Fibroblast of mammary gland (primary cell): Measurements from ENCODE around the gene DNAH6.
"Not testable (repeated sequence)": the region's sequence is repeated elsewhere in the genome, so short reads cannot be mapped to it uniquely, and the experiment has no call there.

Experiments
- DNase-seq: peaks from one replicate; pipeline ENCODE4 v3.0.0-alpha.2; 2010; ENCODE audit warnings: low read depth
- H3K4me3 ChIP-seq: 2 replicates; pipeline ENCODE4 v1.5.1; 2011; ENCODE audit warnings: low read depth, mild to moderate bottlenecking, low read length, moderate library complexity; ENCODE audit not compliant: control insufficient read depth
- TF ChIP-seq, protein P1 (sequence below): conservative IDR thresholded peaks from 2 replicates; pipeline ENCODE4 v1.5.1; 2011; ENCODE audit warnings: low read depth, low read length, inconsistent platforms; ENCODE audit not compliant: control insufficient read depth, insufficient read depth

DNAH6 gene

DNA sequence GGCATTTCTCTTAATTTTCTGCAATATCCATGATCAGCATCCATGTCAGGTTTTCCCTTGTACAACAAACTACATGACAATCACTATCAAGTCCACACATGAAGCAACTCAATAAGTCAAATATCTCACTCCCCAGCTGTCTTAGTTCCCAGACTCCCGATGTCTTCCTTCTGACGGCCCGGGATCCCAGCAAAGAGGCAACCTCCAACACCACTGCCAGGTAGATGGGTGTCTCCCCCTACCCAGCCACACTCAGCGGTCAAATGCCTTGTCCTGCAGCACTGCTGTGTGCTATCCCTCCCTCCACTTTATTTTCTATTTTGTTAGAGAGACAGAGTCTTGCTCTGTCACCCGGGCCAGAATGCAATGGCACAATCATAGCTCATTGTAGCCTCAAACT is 341.3 kb downstream of the DNAH6 start:
- no peak for DNase-seq
- H3K4me3 ChIP-seq = no peak overlapping the region
- TF ChIP-seq, protein P1, sequence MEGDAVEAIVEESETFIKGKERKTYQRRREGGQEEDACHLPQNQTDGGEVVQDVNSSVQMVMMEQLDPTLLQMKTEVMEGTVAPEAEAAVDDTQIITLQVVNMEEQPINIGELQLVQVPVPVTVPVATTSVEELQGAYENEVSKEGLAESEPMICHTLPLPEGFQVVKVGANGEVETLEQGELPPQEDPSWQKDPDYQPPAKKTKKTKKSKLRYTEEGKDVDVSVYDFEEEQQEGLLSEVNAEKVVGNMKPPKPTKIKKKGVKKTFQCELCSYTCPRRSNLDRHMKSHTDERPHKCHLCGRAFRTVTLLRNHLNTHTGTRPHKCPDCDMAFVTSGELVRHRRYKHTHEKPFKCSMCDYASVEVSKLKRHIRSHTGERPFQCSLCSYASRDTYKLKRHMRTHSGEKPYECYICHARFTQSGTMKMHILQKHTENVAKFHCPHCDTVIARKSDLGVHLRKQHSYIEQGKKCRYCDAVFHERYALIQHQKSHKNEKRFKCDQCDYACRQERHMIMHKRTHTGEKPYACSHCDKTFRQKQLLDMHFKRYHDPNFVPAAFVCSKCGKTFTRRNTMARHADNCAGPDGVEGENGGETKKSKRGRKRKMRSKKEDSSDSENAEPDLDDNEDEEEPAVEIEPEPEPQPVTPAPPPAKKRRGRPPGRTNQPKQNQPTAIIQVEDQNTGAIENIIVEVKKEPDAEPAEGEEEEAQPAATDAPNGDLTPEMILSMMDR = no peak

DNA sequence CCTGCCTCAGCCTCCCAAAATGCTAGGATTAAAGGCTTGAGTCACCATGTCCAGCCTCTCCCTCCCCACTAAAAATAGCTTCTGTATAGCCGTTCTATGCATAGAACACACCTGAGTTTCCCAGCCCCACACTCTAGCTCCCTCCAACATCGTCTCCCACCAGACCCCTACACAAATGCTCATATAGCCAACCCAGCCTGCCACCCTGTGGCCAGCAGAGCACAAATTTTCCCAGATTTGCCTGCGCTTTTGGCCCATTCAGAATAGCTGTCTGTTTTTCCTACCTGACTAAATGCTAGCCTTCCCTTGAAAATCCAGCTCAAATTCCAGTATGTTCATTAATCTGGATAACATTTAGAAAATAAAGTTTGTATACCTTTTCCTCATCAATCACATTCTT is 341.8 kb downstream of the DNAH6 start:
- H3K4me3 ChIP-seq = no peak overlapping the region
- DNase-seq = no peak
- TF ChIP-seq, protein P1 = peak; percentile 12

DNA sequence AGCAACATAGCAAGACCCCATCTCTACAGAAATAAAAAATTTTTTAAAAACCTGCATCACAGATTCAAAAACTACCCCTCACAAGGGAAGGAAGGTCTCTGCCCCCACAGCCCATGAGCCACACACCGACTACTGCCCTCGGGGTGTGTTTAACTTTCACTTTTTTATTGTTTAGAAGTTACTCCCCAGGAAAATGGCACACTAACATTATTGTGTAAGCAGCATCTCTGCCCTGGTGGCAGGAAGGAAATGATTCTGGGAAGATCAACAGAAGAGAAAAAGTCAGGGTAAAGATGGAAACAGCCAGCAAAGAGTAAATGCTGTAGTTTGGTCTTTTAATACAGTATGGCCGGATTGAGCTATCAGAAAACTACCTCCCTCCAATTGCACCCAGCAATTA is 342.6 kb downstream of the DNAH6 start:
- no peak overlapping the region for H3K4me3 ChIP-seq
- TF ChIP-seq, protein P1 = no peak
- no peak for DNase-seq

DNA sequence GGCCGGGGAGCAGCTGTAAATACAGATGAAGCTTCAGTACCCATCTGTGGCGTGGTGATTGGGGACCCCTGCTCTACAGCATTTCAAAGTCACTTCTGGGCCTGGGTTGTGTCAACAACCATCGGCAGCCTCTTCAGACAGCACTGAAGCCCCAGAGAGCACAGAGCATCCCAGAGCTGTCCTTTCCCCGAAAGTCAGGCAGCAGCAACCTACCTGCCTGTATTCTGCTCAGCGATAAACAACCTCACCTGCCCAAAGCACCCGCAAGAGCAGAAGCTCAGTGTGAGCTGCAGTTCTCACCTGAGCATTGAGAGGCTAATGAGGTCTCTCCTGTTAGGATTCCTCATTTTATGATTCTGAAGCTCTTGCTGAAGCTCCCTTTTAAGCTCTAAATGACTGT is 345.2 kb downstream of the DNAH6 start:
- no peak for DNase-seq
- TF ChIP-seq, protein P1 = no peak
- H3K4me3 ChIP-seq = no peak overlapping the region

DNA sequence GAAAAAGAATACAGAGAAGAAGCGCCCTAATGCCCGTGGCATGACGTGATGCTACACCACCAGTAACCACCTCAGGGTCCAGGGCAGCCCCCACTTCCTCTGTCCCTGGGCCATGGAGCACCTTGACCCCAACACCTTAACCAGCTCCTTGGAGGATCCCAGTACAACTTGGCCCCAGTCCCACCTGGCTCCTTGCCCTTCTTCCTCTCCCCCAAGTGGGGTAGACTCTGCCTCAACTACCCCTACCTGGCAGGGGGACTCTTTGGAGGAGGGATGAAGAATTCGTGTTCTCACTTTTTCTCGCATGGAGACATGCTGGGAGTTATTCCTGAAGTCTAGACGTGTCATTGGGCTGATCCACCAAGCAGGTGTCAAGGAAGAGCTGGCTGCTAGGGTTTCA is 345.7 kb downstream of the DNAH6 start:
- TF ChIP-seq, protein P1 = no peak
- DNase-seq = no peak
- no peak overlapping the region for H3K4me3 ChIP-seq

DNA sequence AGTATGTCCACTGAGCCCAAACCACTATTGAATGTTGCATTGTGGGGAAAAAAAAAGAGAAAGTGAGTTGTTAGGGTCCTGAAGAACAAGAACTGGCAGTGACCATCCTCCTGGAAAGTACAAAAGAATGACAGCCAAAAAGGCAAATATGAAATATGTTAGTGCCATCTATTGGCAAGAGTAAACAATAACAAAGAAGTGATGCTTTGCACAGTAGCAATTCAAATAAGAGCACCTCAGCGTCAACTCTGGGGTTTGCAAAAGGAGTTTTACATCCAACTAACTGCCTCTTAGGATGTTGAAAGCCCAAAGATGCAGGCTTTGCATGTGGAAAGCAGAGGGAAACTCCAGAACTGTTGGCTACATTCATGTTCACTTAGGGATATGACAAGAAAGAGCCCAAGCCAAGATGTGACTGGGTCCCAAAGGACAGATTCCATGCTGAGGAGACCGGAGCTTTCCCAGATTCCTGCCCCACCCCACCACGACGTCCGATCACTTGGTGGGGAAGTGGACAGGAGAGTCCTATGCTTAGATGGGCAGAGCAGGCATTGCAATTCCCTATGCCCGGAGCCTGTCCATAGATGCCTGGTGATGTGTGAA is 349.0 kb downstream of the DNAH6 start:
- TF ChIP-seq, protein P1 = no peak
- H3K4me3 ChIP-seq = no peak overlapping the region
- peak; percentile 55 for DNase-seq

DNA sequence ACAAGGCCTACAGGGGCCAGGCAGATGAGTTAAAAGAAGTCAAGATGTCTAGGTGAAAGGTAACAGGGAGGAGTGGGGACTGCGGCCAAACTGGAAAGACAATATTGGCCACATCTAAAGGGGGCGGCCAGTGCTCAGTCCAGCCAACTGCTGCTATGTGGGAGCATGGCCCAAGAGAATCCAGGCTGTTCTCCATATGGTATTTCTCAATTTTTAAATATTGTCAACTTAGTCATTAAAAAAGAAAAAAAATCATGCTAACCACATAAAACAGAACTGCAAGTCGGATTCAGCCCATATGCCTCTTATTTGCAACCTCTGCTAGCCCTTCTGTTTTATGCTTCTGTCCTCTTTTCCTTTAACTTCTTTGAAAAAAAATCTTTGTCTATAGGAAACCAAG is 349.8 kb downstream of the DNAH6 start:
- DNase-seq = peak; percentile 86
- H3K4me3 ChIP-seq = no peak overlapping the region
- TF ChIP-seq, protein P1 = no peak

DNA sequence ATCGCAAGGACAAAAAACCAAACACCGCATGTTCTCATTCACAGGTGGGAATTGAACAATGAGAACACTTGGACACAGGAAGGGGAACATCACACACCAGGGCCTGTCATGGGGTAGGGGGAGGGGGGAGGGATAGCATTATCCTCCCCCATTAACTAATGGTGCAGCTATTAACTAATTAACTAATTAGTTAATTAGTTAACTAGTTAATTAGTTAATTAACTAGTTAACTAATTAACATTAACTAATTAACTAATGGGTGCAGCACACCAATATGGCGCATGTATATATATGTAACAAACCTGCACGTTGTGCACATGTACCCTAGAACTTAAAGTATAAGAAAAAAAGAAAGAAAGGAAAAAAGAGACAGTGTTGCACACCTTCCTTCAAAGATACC is 352.0 kb downstream of the DNAH6 start:
- DNase-seq, H3K4me3 ChIP-seq: not testable (repeated sequence)
